ENCODE measurements around the gene NSL1. TPM values are rescaled to one million over a fixed set of nuclear protein-coding genes. Genes with fewer than 3 reads are reported as not detected.
"Not testable (repeated sequence)": the region's sequence is repeated elsewhere in the genome, so short reads cannot be mapped to it uniquely, and the experiment has no call there.

Gene NSL1
- total RNA-seq, 2 donors from 2014 or later, result 17.1 to 33.9 TPM

DNA sequence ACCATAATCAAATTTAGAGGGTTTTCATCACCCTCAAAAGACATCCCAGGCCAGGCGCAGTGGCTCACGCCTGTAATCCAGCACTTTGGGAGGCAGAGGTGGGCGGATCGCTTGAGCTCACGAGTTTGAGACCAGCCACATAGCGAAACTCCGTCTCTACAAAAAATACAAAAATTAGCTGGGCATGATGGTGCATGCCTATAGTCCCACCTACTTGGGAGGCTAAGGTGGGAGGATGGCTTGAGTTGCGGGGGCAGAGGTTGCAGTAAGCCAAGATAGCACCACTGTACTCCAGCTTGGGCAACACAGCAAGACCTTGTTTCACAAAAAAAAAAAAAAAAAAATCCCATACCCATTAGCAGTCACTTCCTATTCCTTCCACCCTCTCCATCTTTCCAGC is 58.5 kb downstream of the NSL1 start:
- no peaks in the 10 kb centered on the region for H3K27me3 ChIP-seq
- DNase-seq, result no peak
- no peaks in the 10 kb centered on the region for H3K36me3 ChIP-seq
- no peak overlapping the region for H3K4me3 ChIP-seq
- H3K9ac ChIP-seq (ENCODE audit: low read depth in 2 of 2, low read length in 2 of 2), result no peak overlapping the region
- intact Hi-C loops (cut with DNase I), result no loop called here
- H3K9me3 ChIP-seq, result no peaks in the 10 kb centered on the region
- TF ChIP-seq, protein P1, sequence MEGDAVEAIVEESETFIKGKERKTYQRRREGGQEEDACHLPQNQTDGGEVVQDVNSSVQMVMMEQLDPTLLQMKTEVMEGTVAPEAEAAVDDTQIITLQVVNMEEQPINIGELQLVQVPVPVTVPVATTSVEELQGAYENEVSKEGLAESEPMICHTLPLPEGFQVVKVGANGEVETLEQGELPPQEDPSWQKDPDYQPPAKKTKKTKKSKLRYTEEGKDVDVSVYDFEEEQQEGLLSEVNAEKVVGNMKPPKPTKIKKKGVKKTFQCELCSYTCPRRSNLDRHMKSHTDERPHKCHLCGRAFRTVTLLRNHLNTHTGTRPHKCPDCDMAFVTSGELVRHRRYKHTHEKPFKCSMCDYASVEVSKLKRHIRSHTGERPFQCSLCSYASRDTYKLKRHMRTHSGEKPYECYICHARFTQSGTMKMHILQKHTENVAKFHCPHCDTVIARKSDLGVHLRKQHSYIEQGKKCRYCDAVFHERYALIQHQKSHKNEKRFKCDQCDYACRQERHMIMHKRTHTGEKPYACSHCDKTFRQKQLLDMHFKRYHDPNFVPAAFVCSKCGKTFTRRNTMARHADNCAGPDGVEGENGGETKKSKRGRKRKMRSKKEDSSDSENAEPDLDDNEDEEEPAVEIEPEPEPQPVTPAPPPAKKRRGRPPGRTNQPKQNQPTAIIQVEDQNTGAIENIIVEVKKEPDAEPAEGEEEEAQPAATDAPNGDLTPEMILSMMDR (IDR thresholded peaks at IDR 0.05), result no peak
- no peak overlapping the region for H3K27ac ChIP-seq
- peaks cover 6% of the 10 kb centered on the region for H3K4me1 ChIP-seq

DNA sequence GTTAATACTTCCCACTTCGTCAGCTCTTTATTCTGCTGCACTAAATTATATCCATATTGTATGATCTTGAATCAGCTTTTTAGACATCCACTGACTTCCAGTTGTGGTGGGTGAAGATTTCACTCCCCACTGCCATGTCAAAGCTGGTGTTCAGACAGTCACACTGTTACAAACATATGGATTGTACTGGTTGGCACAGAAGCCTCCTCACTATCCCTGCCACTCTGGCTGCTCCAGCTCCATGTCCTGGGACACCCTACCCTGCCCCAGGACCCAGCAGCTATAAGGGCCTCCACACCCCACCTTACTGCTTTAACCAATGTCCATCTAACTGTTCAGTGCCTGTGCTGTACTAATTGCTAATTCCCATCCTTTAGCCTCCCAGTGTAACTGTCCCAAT is 59.9 kb downstream of the NSL1 start:
- no peak for DNase-seq
- TF ChIP-seq, protein P1 (IDR thresholded peaks at IDR 0.05), result no peak
- H3K27me3 ChIP-seq, result no peaks in the 10 kb centered on the region
- H3K4me1 ChIP-seq, result peaks cover 6% of the 10 kb centered on the region
- H3K27ac ChIP-seq, result no peak overlapping the region
- no peak overlapping the region for H3K4me3 ChIP-seq
- H3K36me3 ChIP-seq, result no peaks in the 10 kb centered on the region
- H3K9me3 ChIP-seq, result no peaks in the 10 kb centered on the region
- H3K9ac ChIP-seq (ENCODE audit: low read depth in 2 of 2, low read length in 2 of 2), result no peak overlapping the region
- intact Hi-C loops (cut with DNase I), result no loop called here

DNA sequence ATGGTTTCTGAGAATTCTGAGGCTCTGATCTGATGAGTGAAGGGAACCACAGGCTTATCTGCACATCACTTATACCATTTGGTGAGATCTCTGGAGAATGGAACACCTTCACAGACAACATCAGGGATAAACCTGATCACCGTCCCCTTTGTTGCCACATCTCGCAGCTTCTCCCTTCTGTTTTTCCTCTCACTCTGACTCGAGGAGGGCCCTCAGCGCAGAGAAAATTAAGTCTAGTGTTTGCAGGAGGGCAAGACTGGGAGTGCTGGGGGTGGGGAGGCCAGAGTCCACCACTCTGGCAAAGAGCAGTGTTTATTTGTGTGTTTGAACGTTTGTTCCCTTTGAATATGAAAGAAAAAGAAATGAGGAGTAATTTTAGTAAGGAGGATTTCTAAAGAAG is 63.0 kb downstream of the NSL1 start:
- intact Hi-C loops (cut with DNase I), result no loop called here
- TF ChIP-seq, protein P1 (IDR thresholded peaks at IDR 0.05), result no peak
- no peak for DNase-seq
- H3K9ac ChIP-seq (ENCODE audit: low read depth in 2 of 2, low read length in 2 of 2), result no peak overlapping the region
- no peak overlapping the region for H3K27ac ChIP-seq
- no peak overlapping the region for H3K4me3 ChIP-seq
- H3K9me3 ChIP-seq, result no peaks in the 10 kb centered on the region
- no peaks in the 10 kb centered on the region for H3K27me3 ChIP-seq
- no peaks in the 10 kb centered on the region for H3K36me3 ChIP-seq
- peaks cover 6% of the 10 kb centered on the region for H3K4me1 ChIP-seq

DNA sequence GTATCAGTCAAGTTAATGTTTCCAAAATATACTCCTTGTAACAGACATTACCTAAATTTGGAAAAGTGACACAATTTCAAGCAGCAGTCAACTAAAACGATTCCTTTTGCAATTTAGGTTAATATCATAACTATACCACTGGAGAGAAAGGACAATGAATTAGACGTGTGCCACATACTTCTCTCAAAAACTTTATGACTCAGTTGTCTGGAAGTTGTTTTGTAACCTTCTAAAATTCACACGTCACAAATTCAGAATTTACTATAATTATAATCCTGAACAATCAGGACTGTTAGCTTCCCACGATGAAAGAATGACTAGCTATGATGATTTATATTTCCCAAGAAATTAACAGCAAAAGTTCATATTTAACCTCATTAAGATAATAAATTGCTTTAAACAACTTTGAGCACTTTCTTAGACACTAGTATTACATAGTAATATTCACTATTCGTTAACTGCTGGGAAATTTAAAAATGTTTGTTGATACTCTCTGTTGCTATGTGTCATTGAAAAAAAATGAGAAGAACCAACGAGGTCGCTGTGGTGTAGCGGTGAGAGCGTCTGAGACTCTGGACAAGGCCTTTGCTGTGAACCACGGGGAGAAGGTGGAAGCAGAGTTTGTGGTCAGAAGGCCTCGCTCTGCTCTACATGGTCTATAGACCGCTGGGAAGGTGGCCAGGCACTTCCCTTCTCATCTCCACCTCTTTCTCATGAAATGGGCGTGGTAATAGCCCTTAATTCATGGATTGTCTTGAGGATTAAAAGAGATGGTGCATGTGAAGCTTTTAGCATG is 64.0 kb downstream of the NSL1 start:
- no peaks in the 10 kb centered on the region for H3K36me3 ChIP-seq
- intact Hi-C loops (cut with DNase I), result no loop called here
- H3K4me3 ChIP-seq, result no peak overlapping the region
- no peaks in the 10 kb centered on the region for H3K27me3 ChIP-seq
- DNase-seq, result no peak
- no peak overlapping the region for H3K9ac ChIP-seq (ENCODE audit: low read depth in 2 of 2, low read length in 2 of 2)
- TF ChIP-seq, protein P1 (IDR thresholded peaks at IDR 0.05), result no peak
- H3K4me1 ChIP-seq, result peaks cover 6% of the 10 kb centered on the region
- H3K9me3 ChIP-seq, result no peaks in the 10 kb centered on the region
- H3K27ac ChIP-seq, result no peak overlapping the region

DNA sequence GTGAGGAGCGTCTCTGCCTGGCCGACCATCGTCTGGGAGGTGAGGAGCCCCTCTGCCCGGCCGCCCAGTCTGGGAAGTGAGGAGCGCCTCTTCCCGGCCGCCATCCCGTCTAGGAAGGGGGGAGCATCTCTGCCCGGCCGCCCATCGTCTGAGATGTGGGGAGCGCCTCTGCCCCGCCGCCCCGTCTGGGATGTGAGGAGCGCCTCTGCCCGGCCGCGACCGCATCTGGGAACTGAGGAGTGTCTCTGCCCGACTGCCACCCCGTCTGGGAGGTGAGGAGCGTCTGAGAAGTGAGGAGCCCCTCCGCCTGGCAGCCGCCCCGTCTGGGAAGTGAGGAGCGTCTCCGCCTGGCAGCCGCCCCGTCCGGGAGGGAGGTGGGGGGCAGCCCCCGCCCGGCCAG is 66.9 kb downstream of the NSL1 start:
- H3K36me3 ChIP-seq; DNase-seq; H3K27me3 ChIP-seq; intact Hi-C loops (cut with DNase I); H3K27ac ChIP-seq; H3K9ac ChIP-seq (ENCODE audit: low read depth in 2 of 2, low read length in 2 of 2); H3K4me3 ChIP-seq; H3K9me3 ChIP-seq: not testable (repeated sequence)
- H3K4me1 ChIP-seq, result peaks cover 13% of the 10 kb centered on the region

DNA sequence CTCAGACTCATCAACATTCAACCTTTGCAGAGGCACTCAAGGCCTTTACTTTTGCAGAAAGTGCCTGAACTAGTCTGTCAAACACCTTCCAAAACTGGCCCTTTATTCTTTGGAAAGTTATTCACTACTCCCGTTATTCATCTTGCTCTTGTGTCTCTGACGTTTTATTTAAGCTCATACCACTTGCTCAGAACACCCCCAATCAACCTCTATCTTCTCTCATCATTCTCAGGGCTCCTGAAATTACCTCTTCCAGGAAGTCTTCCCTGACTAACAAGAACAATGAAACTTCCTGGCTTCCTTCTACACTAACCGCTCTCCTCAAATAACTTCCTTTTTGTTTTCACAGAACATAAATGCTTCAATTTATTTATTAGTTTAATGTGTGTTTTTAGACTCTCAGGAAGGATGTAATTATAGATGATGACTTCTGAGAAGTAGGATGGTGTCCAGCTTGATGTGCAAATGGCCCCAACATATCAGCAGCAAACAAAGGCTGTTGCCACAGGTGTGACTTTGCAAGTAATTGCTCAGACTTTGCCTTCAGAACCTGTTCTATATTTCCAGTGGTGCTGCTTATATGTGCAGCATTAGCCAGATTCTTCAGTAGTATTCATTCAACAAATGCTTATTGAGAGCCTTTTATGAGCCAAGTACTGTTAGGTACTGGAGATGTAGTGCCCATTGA is 69.2 kb downstream of the NSL1 start:
- TF ChIP-seq, protein P1 (IDR thresholded peaks at IDR 0.05), result no peak
- Histone ChIP-seq H3K9me3 (no peaks in the 10 kb centered on the region), H3K36me3 (no peaks in the 10 kb centered on the region), H3K4me1 (peaks cover 7% of the 10 kb centered on the region), H3K9ac (ENCODE audit: low read depth in 2 of 2, low read length in 2 of 2) (no peak overlapping the region), H3K27ac (no peak overlapping the region), H3K4me3 (no peak overlapping the region), H3K27me3 (no peaks in the 10 kb centered on the region)
- intact Hi-C loops (cut with DNase I), result no loop called here
- DNase-seq, result no peak
